ENCODE data around the gene DUXA. TPM values are rescaled to one million over a fixed set of nuclear protein-coding genes. Genes with fewer than 3 reads are reported as not detected.

The DUXA gene
- total and polyA plus RNA-seq, 9 of the 15 experiments (the other 6 are each of a cell fraction or from before 2014, with no cell fraction given), result not detected

- H3K27me3 ChIP-seq (ENCODE audit: control insufficient read depth in 2 of 2, insufficient read depth in 2 of 2, low read length in 2 of 2), result no peaks in the 10 kb centered on the region
- H3K4me3 ChIP-seq, result no peak overlapping the region
- ChIA-PET CTCF (ENCODE audit: low intra/inter-chr PET ratio) (no interaction called here), POLR2A (no interaction called here)
- intact Hi-C loops (cut with micrococcal nuclease) (no loop called here), in situ Hi-C loops (cut with MboI) (no loop called here)
- H3K36me3 ChIP-seq (ENCODE audit: control insufficient read depth, insufficient read depth, low read length), result no peaks in the 10 kb centered on the region
- no peaks in the 10 kb centered on the region for H3K79me2 ChIP-seq (ENCODE audit: control insufficient read depth, insufficient read depth, low read length)
- H2AFZ ChIP-seq (ENCODE audit: low read depth, low read length), result no peak overlapping the region
- FAIRE-seq (no peak), DNase-seq (ENCODE audit: extremely low read depth in 1 of 4, low spot score in 3 of 4) (no peak), ATAC-seq (no peak)
- no peak overlapping the region for H3K9ac ChIP-seq (ENCODE audit: insufficient read depth in 1 of 2, low read depth in 2 of 2, low read length in 2 of 2)
- no peak overlapping the region for H3K27ac ChIP-seq (ENCODE audit: extremely low read depth, low read depth, low read length)
- BruUV-seq (replicated peaks), result no TSS peak
- WGBS (ENCODE audit: insufficient coverage, low coverage, missing lambda C conversion rate), result 0% methylated on average over 4 of the region's 4 CpGs
- no peaks in the 10 kb centered on the region for H3K9me3 ChIP-seq (replicated peaks; ENCODE audit: control insufficient read depth, insufficient read depth, low read depth, low read length)
- no peaks in the 10 kb centered on the region for H3K4me1 ChIP-seq (replicated peaks in 1 of 2; ENCODE audit: control insufficient read depth in 2 of 2, insufficient read depth in 2 of 2, low read length in 2 of 2)
- H3K4me2 ChIP-seq (ENCODE audit: insufficient read depth, low read length), result no peak overlapping the region
- H4K20me1 ChIP-seq (replicated peaks; ENCODE audit: control insufficient read depth, insufficient read depth, low read length), result no peaks in the 10 kb centered on the region
- no peaks in the 10 kb centered on the region for H3K9me1 ChIP-seq (ENCODE audit: control insufficient read depth, insufficient read depth, low read length)
- TF ChIP-seq DNMT1 (IDR thresholded peaks at IDR 0.05), result no peak
- TF ChIP-seq BMI1 (IDR thresholded peaks at IDR 0.05; ENCODE audit: low read length), result no peak
- no peak for TF ChIP-seq MEF2D (tag; conservative IDR thresholded peaks at IDR 0.05; ENCODE audit: low read depth)
- TF ChIP-seq ATF7 (IDR thresholded peaks at IDR 0.05), result no peak
- no peak for TF ChIP-seq ZNF668 (CRISPR knock-in tag; IDR thresholded peaks at IDR 0.05)
- no peak for TF ChIP-seq IFI16 (CRISPR knock-in tag; IDR thresholded peaks at IDR 0.05)
- TF ChIP-seq SNAPC5 (CRISPR knock-in tag; IDR thresholded peaks at IDR 0.05), result no peak
- no peak for TF ChIP-seq GATA2 (CRISPR knock-in tag; IDR thresholded peaks at IDR 0.05)
- no peak for TF ChIP-seq GTF2E2 (tag; IDR thresholded peaks at IDR 0.05)
- no peak for TF ChIP-seq RBM14 (IDR thresholded peaks at IDR 0.05; ENCODE audit: borderline replicate concordance, insufficient read depth, low read depth, low read length)
- TF ChIP-seq, protein P1, sequence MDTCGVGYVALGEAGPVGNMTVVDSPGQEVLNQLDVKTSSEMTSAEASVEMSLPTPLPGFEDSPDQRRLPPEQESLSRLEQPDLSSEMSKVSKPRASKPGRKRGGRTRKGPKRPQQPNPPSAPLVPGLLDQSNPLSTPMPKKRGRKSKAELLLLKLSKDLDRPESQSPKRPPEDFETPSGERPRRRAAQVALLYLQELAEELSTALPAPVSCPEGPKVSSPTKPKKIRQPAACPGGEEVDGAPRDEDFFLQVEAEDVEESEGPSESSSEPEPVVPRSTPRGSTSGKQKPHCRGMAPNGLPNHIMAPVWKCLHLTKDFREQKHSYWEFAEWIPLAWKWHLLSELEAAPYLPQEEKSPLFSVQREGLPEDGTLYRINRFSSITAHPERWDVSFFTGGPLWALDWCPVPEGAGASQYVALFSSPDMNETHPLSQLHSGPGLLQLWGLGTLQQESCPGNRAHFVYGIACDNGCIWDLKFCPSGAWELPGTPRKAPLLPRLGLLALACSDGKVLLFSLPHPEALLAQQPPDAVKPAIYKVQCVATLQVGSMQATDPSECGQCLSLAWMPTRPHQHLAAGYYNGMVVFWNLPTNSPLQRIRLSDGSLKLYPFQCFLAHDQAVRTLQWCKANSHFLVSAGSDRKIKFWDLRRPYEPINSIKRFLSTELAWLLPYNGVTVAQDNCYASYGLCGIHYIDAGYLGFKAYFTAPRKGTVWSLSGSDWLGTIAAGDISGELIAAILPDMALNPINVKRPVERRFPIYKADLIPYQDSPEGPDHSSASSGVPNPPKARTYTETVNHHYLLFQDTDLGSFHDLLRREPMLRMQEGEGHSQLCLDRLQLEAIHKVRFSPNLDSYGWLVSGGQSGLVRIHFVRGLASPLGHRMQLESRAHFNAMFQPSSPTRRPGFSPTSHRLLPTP (IDR thresholded peaks at IDR 0.05; ENCODE audit: borderline replicate concordance, extremely low read depth, insufficient read length), result no peak
- no peak for TF ChIP-seq POLR2AphosphoS2 (IDR thresholded peaks at IDR 0.05; ENCODE audit: low read length)
- no peak for TF ChIP-seq KAT8 (IDR thresholded peaks at IDR 0.05; ENCODE audit: low read depth)
- TF ChIP-seq KDM2B (CRISPR knock-in tag; IDR thresholded peaks at IDR 0.05), result no peak
Measured at GRCh38 chr19:57123882-57124281, 43.4 kb downstream of the DUXA start.

Measured in K562 (cell line).